GM19240 (cell line): ENCODE data around the gene ZSCAN23.
"Not testable (repeated sequence)": the region's sequence is repeated elsewhere in the genome, so short reads cannot be mapped to it uniquely, and the experiment has no call there.

Source experiments
- DNase-seq: peaks from one replicate; pipeline ENCODE4 v3.0.0; 2011; ENCODE audit warnings: low spot score; ENCODE audit not compliant: insufficient read length

The ZSCAN23 gene

DNA sequence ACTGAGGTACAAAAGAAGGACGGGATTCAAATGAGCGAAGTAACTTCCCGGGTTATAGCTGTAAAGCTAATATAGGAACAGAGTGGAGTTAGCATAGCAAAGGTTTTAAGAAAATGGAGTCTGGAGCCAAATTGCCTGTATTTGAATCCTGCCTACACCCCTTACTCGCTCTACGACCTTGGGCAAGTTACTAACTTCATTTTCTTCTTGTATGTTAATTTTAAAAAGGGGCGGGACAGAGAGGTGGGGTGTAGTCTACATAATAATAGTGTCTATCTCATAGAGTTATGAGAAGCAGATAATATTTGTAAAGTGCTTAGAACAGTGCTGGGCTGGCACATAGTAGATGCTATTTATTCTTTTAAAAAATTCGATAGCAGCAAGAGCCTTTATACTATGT lies 705 bp downstream of the ZSCAN23 start:
- DNase-seq: no peak

DNA sequence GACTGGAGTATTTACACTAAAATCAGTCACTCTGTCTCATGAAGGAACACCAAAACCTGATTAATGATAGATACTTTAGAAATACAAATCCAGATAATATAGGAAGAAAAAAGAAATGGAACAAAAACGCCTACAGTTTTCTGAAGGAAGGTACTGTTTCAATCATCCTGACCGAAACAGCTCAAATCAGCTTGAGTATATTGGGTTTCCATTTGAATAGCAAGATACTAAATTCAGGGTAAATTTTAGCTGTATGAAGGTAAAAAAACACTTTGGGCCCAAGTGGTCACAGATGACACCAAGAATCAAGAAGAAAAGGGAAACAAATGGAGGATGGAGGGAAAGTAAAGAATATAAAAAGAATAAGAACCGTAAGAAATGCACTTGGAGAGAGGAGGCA lies 6.9 kb downstream of the ZSCAN23 start:
- no peak for DNase-seq

DNA sequence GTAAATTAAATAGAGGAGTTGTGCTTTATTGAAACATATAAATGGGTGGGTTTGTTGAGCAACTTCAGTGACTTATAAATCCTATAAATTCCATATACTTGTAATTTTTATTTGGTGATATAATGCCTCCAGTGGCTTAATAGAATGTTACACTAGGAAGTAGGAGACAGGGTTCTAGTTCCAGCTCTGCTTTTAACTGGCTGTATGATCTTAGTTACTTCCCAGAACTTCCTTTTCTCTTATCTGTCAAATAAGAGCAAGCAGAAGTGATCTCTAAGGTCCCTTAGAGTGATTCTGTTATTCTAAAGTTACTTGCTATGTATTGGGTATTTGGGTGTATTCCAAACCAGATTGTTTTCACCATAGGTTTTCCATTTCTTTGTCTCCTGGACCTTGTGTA lies 10.2 kb downstream of the ZSCAN23 start:
- DNase-seq: no peak

DNA sequence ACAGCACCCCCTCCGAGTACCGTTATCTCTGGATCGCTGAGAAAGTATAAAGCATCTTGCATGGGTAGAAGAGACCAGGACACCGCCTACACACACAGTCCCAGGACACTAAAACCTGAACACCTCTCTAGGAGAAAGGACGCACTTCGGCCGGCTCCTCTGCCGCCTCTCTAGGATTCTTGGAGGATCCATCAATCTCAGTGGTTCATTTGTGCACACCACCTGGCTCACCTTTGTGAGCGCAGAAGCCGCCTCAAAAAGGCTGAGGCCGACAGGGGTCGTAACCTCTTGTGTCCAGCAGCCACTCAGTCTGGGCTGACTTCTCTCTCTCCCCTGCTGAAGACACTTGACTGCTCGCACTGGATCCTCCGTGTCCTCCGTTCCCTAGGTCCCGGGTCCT lies 13.5 kb downstream of the ZSCAN23 start:
- no peak for DNase-seq

DNA sequence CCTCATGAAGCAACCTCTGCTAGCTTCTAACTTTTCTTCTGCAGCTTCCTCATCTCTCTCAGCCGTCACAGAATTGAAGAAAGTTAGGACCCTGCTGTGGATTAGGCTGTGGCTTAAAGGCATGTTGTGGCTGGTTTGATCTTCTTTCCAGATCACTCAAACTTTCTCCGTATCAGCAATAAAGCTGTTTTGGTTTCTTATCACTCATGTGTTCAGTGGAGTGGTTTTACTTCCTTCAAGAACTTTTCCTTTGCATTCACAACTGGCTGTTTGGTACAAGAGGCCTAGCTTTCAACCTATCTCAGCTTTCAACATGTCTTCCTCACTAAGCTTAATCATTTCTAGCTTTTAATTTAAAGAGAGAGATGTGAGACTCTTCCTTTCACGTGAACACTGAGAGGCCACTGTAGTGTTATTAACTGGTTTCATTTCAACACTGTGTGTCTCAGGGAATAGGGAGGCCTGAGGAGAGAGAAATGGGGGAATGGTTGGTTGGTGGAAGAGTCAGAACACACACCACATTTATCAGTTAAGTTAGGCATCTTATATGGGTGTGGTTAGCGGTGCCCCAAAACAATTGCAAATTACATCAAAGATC lies 17.2 kb downstream of the ZSCAN23 start:
- DNase-seq: no peak

DNA sequence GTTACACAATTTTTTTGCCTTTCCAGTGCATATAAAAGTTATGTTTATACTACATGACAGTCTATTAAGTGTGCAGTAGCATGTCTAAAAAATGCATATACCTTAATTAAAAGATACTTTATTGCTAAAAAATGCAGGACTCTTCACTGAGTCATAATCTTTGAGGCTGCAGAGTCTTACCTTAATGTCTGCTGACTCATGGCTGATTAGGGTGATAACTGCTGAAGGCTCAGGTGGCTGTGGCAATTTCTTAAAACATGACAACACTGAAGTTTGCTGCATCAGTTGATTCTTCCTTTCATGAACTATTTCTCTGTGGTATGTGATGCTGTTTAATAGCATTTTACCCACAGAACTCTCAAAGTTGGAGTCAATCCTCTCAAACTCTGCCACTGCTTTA lies 19.1 kb downstream of the ZSCAN23 start:
- DNase-seq: no peak

DNA sequence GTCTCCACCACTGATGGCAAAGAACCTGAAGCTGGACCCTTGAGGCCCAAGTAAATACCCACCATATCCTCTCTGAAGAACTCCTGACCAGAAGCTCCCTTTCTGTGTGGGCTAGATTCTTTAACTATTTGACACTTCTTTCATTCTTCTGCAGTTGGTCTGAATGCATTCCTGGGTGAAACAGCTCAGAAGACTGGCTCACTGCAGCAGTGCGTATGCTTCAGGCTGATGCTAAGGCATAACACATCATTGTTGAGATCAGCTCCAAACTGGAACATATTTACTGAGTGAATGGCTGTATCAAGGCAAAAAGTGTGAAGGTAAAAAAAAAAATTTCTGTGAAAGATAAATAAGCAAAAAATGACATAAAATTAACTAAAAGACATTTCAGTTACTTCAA lies 19.7 kb downstream of the ZSCAN23 start:
- no peak for DNase-seq

DNA sequence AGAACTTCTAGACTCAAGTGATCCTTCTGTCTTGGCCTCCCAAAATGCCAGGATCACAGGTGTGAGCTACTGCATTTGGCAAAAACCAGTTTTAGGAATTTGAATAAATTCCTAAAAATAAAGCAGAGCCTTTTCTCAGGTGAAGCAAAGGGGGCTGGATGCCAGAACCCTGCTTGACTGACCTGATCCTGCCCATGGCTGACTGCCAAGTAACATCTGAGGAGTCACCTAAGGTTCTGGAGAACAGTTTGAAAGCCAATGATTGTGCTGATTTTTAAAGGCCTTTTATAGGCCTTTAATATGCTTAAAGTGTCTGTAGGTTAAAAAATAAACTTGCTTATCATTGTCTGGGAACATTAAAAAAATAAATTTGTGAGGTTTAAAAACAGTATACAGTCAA lies 29.6 kb downstream of the ZSCAN23 start:
- DNase-seq: no peak

DNA sequence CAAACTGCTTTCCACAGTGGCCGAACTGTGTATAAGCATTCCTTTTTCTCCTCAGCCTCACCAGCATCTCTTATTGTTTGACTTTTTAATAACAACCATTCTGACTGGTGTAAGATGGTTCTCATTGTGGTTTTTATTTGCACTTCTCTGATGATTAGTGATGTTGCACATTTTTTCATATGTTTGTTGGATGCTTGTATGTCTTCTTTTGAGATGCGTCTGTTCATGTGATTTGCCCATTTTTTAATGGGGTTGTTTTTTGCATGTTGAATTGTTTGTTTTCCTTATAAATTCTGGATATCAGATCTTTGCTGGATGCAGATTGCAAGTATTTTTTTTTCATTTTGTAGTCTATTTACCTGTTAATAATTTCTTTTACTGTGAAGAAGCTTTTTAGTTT lies 32.5 kb downstream of the ZSCAN23 start:
- DNase-seq: no peak

DNA sequence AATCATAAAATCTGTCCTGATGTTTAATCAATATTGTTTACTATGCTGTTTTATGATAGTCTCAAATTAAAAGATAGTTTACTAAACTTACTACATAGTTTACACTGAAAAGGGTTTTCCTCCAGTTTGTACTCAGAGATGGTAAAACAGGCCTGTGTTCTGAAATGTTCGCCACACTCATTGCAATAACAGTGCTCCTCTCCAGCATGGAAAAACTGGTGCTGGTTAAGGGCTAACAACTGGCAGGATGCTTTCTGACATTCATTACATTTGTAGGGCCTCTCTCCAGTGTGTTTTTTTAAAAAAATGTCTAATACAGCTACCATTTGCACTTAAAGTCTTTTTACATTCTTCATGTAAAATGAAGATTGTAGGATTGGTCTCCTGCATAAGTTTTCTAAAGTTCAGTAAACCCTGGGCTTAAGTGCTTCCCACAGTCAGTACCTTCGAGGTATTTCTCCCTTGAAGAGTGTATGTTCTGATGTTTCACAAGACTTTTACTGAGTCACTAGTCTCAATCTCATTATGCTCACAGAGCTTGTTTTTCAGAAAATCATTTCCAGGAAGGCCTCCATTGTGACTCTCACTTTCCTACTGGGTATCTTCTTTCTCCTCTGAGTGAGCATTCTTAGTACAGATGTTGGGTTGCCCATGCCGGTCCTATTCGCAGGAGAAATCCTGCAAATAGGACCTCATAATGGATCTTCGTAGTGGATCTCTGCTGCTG lies 35.1 kb downstream of the ZSCAN23 start:
- DNase-seq: no peak

DNA sequence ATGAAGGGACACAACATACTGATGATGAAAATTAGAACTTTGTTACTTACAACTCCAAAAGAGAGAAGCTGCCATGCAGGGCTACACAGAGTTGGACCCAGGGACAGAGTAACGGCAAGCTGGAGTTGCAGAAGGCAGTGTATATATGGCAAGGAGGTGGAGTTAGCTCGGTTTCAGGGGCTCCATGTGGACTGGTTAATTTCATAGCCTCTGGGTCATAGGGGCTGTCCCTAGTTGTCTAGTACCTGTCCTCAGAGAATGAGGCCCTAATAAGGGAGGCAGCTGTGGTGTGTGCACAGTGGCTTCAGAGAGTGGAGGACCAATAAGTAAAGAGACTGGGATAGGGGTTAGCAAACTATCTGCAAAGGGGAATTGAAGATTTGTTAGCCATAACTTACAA lies 35.9 kb downstream of the ZSCAN23 start:
- DNase-seq: no peak

DNA sequence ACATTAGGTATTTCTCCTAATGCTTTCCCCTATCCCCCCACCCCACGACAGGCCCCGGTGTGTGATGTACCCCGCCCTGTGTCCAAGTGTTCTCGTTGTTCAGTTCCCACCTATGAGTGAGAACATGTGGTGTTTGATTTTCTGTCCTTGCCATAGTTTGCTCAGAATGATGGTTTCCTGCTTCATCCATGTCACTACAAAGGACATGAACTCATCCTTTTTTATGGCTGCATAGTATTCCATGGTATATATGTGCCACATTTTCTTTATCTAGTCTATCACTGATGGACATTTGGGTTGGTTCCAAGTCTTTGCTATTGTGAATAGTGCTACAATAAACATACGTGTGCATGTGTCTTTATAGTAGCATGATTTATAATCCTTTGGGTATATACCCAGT lies 39.4 kb downstream of the ZSCAN23 start:
- not testable (repeated sequence) for DNase-seq

DNA sequence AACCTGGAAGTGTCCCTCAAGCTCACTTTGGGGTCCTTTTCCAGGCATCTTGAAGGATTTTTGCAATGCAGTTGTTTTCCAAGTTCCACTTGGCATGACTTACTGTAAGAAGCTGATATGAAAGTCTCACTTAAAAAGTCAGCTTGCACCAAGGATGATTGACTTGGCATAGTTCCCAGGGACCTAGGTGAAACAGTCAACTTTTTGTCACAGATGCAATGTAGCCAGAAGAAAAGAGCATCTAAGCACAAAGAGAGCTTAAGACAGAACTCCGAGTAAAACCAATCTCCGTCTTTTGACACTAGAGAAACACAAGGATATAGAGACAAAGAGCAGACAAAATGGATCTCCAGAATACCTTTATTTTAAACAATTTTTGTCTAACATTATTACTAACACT lies 41.1 kb downstream of the ZSCAN23 start:
- DNase-seq: no peak

DNA sequence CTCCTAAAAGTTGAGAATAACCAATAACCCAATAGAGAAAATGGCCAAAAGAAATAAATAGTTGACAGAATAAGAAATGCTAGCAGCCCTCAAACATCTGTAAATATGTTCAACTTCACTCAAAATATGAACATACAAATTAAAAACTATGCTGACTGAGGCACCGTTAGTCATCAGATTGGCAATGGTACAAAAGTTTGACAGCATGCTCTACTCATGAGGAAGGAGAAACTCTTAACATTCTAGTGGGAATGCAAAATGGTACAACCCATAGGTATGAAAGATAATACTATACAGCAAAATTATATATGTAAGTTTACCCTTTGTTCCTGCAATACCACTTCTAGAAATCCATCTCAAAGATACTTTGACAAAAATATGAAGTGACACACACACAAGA lies 42.1 kb downstream of the ZSCAN23 start:
- no peak for DNase-seq

DNA sequence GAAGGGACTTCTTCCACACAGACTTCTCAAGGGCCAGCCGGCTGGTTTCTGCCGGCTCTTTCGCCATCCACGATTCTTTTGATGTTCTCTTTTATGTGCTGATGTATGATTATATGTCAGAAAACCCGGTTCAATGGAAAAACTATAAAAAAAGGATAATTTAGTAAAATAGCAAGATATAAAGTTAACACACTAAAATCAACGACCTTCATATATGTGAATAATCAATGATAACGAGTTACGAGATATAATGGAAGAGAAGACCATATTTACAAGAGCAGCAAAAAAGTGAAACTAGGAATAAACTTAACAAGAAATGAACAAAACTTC lies 43.2 kb downstream of the ZSCAN23 start:
- DNase-seq: no peak

DNA sequence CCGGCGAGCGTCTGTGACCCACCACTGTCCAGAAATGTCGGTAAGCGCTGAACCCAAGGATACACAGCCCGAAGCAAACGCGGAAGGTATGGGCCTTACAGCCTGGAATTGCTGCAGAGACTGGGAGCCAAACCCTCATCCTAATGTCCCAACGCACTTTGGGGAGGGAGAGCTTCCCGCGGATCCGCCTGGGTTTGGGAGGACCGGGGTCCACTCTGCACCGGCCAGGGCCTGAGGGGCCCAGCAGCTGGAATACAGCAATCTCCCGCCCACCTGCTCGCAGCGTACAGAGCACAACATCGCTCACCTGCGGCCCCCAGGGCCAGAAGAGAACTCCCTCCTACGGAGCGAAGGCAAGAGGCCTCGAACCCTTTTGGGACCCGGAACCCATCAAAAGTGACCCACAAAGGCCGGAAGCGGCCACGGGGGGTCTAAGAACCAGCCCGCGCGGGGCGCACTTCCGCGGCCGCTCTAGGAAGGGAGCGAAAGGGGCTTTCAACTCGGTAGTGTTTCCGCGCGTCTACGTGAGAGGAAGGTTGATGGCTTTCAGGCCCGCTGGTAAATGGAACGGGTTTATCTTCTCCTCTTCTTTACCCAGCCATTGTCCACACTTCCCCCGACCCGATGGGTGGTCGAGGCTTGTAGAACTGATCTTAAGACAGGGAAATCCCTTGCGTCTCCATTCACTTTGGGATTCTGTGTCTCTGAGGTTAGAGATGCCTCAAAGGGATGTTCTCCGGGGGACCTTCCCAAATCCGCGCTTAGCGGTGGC lies 43.8 kb downstream of the ZSCAN23 start, which contains the start of gene ZSCAN12:
Gene ZSCAN12, minus strand, starts transcription at position 398 of the 772 bp plus-strand sequence. CDS start 1,342 bp downstream, outside the sequence.
- DNase-seq: peak; percentile 47

DNA sequence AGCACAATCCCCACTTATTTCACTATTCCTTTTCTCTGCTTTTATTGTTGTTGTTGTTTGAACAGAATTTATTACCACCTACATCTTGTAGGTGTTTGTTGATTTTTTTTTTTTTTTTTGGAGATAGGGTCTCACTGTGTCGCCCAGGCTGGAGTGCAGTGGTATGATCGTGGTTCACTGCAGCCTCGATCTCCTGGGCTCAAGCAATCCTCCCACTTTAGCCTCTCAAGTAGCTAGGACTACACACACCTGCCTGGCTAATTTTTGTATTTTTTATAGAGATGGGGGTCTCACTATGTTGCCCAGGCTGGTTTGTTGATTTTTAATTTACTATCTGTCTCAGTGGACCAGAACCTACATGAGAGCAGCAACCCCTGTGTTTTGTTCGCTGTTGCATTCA lies 47.4 kb downstream of the ZSCAN23 start:
- no peak for DNase-seq

DNA sequence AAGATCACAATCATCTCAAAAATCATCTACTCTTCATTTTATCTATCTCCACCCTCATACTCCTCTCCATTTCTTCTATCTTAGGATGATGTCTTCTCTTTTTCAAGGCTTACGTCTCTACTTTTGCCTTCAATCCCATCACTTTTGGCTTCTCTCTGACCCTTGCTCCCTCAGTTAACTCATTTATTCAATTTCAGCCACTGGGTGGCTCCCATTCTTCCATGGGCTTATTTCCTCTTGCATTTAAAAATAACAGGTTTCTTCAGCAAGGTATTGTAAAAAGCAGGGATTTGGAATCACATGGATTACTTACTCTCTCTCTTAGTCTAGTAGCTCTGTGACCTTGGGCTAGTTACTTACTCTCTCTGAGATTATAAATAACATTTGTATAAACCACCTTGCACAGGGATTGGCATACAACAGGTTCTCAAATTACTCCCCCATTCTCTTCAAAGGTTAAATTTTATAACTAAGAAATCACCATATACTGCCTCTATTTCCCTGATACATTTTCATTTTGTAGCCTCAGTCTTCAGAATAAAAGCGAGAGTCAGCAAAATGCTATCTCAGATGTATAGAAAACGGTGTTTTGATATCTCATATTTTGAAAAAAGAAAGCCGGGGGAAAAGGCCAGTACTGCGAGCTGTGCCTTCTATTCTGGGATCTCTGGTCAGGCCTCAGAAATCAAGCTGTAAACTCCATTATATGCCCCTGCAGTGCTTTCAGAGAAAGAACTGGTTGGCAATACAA lies 49.2 kb downstream of the ZSCAN23 start:
- no peak for DNase-seq

DNA sequence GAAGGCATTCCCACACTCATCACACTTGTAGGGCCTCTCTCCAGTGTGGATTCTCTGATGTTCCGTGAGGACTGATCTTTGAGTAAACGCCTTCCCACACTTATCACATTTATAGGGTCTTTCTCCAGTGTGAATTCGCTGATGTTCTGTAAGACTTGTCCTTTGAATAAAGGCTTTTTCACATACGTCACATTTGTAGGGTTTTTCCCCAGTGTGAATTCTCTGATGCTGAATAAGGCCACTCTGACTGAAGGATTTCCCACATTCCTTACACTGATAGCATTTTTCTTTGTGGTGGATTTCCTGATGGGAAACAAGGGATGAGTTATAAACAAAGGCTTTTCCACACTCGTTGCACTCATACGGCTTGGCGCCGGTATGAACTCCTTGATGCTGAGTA lies 52.6 kb downstream of the ZSCAN23 start:
- DNase-seq: no peak

DNA sequence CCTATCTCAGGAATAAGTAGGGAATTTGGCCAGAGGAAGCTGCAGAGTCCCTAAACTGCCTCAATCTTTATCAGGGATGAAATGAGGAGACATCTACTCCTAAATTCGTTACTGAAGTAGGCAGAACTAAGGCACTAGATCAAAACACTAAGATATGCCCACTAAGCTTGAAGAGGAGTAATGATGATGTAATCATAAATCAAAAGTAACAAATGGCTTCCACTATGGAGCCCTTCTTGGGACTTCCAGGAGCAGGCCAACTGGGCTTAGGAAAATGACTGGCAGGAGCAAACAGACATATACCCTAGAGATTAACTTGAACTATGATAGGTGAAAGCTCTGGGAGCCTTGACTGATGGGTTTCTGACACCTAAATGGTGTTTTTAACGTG lies 59.2 kb downstream of the ZSCAN23 start:
- no peak for DNase-seq

DNA sequence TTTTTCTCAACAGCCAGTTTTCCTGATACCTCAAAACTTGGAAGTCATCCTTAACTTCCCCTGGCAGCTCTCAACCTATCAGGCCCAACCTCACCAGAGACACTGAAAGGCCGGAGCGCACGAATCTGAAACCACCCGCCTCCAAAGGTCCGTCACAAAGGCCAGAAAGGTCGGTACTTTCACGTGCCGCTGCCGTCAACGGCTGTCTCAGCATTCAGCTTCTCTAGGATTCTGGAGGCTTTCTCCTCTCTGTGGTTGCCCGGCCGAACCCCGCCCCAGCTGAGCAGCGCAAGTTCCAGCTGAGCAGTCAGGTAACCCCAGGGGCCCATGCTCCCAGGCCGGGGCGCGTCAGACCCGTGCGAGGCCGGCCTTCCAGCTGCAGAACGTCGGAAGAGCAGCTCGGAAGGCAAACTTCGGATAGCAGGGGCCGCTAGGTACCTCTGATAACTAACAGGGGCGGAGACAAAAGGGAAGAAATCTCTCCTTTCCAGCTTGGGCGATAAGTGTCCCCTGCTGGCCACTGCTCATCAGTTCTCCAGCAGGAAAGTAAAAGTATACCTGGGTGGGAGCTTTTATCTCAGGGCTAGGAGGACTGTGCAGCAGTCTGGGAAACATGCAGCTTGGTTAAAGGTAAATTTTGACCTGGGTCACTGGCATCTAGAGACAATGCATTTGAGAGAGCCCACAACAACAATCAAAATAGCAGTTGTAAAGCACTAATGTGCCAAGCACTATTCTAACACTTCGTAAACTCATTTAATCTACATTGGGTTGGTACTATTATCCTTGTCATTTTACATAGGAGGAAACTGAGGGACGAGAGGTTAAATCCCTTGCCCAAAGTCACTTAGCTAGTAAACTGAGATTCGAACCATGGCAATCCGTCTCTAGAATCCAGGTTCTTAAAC lies 59.8 kb downstream of the ZSCAN23 start:
- peak; percentile 51 for DNase-seq
